ENCODE data around the gene IFNL3. TPM values are rescaled to one million over a fixed set of nuclear protein-coding genes. Genes with fewer than 3 reads are reported as not detected.
"Not testable (repeated sequence)": the region's sequence is repeated elsewhere in the genome, so short reads cannot be mapped to it uniquely, and the experiment has no call there.

The IFNL3 gene
- total RNA-seq: not detected
- total RNA-seq (2013): not detected

- H3K36me3 Mint-ChIP-seq; H3K9me3 Mint-ChIP-seq; H3K4me3 Mint-ChIP-seq; H3K36me3 ChIP-seq (ENCODE audit: control insufficient read depth, insufficient read depth, low read length); intact Hi-C loops (cut with micrococcal nuclease); ATAC-seq; H3K4me3 ChIP-seq (ENCODE audit: low read length); H3K27ac ChIP-seq (ENCODE audit: low read length); H3K9me3 ChIP-seq (ENCODE audit: control insufficient read depth, insufficient read depth, low read length); H3K4me1 Mint-ChIP-seq; DNase-seq; H3K27ac Mint-ChIP-seq: not testable (repeated sequence)
- peaks cover 14% of the 10 kb centered on the region for H3K4me1 ChIP-seq (ENCODE audit: control insufficient read depth, insufficient read depth, low read length)
- 97% methylated on average over 9 of the region's 12 CpGs for WGBS (ENCODE audit: insufficient coverage)
- H3K27me3 Mint-ChIP-seq (ENCODE audit: low read depth in 2 of 2): peaks cover 10 to 12% of the 10 kb centered on the region in 2 donors
- H3K27me3 ChIP-seq (ENCODE audit: control insufficient read depth, insufficient read depth, low read length): peaks cover 17% of the 10 kb centered on the region
Observed at GRCh38 chr19:39244410-39245100, at the start of gene IFNL3. IFNL3 (minus strand) TSS chr19:39245006; CDS start chr19:39244967, 39 bp downstream.

- H3K4me1 Mint-ChIP-seq: peaks cover 23 to 25% of the 10 kb centered on the region in 2 donors
- ATAC-seq (no peak), DNase-seq (no peak)
- no peaks in the 10 kb centered on the region for H3K36me3 ChIP-seq (ENCODE audit: control insufficient read depth, insufficient read depth, low read length)
- no peaks in the 10 kb centered on the region for H3K27me3 Mint-ChIP-seq (ENCODE audit: low read depth in 2 of 2)
- WGBS (ENCODE audit: insufficient coverage): 89% methylated on average over 4 of the region's 4 CpGs
- no peaks in the 10 kb centered on the region for H3K36me3 Mint-ChIP-seq
- H3K9me3 Mint-ChIP-seq: no peaks in the 10 kb centered on the region
- no peak overlapping the region for H3K27ac ChIP-seq (ENCODE audit: low read length)
- H3K27ac Mint-ChIP-seq: no peak overlapping the region
- no peak overlapping the region for H3K4me3 ChIP-seq (ENCODE audit: low read length)
- H3K4me1 ChIP-seq (ENCODE audit: control insufficient read depth, insufficient read depth, low read length): peaks cover 25% of the 10 kb centered on the region
- intact Hi-C loops (cut with micrococcal nuclease): no loop called here
- H3K27me3 ChIP-seq (ENCODE audit: control insufficient read depth, insufficient read depth, low read length): no peaks in the 10 kb centered on the region
- no peaks in the 10 kb centered on the region for H3K9me3 ChIP-seq (ENCODE audit: control insufficient read depth, insufficient read depth, low read length)
- no peak overlapping the region for H3K4me3 Mint-ChIP-seq
- TF ChIP-seq CTCF (IDR thresholded peaks at IDR 0.05): no peak
Observed at GRCh38 chr19:39293394-39293793, 48.6 kb upstream of the IFNL3 start.

- H3K9me3 ChIP-seq (ENCODE audit: control insufficient read depth, insufficient read depth, low read length): no peaks in the 10 kb centered on the region
- DNase-seq (no peak), ATAC-seq (no peak)
- no CpG with 5 or more reads among the region's 1 CpG for WGBS (ENCODE audit: insufficient coverage)
- H3K27me3 ChIP-seq (ENCODE audit: control insufficient read depth, insufficient read depth, low read length): no peaks in the 10 kb centered on the region
- no peaks in the 10 kb centered on the region for H3K27me3 Mint-ChIP-seq (ENCODE audit: low read depth in 2 of 2)
- no peaks in the 10 kb centered on the region for H3K4me1 ChIP-seq (ENCODE audit: control insufficient read depth, insufficient read depth, low read length)
- no peak overlapping the region for H3K4me3 Mint-ChIP-seq
- no peaks in the 10 kb centered on the region for H3K36me3 ChIP-seq (ENCODE audit: control insufficient read depth, insufficient read depth, low read length)
- H3K4me1 Mint-ChIP-seq: no peaks in the 10 kb centered on the region
- intact Hi-C loops (cut with micrococcal nuclease): no loop called here
- H3K4me3 ChIP-seq (ENCODE audit: low read length): no peak overlapping the region
- no peak overlapping the region for H3K27ac Mint-ChIP-seq
- H3K36me3 Mint-ChIP-seq: no peaks in the 10 kb centered on the region
- no peaks in the 10 kb centered on the region for H3K9me3 Mint-ChIP-seq
- no peak for TF ChIP-seq CTCF (IDR thresholded peaks at IDR 0.05)
- no peak overlapping the region for H3K27ac ChIP-seq (ENCODE audit: low read length)
Observed at GRCh38 chr19:39284032-39284431, 39.2 kb upstream of the IFNL3 start.

GRCh38 chr19:39282021-39282420, 37.2 kb upstream of the IFNL3 start:
- intact Hi-C loops (cut with micrococcal nuclease): no loop called here
- Histone ChIP-seq H3K27me3 (ENCODE audit: control insufficient read depth, insufficient read depth, low read length) (no peaks in the 10 kb centered on the region), H3K9me3 (ENCODE audit: control insufficient read depth, insufficient read depth, low read length) (no peaks in the 10 kb centered on the region), H3K36me3 (ENCODE audit: control insufficient read depth, insufficient read depth, low read length) (no peaks in the 10 kb centered on the region), H3K27ac (ENCODE audit: low read length) (no peak overlapping the region), H3K4me3 (ENCODE audit: low read length) (no peak overlapping the region), H3K4me1 (ENCODE audit: control insufficient read depth, insufficient read depth, low read length) (no peaks in the 10 kb centered on the region)
- Mint-ChIP-seq H3K27me3 (ENCODE audit: low read depth in 2 of 2) (no peaks in the 10 kb centered on the region), H3K9me3 (no peaks in the 10 kb centered on the region), H3K36me3 (no peaks in the 10 kb centered on the region), H3K27ac (no peak overlapping the region), H3K4me1 (no peaks in the 10 kb centered on the region), H3K4me3 (no peak overlapping the region)
- no peak for ATAC-seq
- no peak for TF ChIP-seq CTCF (IDR thresholded peaks at IDR 0.05)
- DNase-seq: no peak
- WGBS (ENCODE audit: insufficient coverage): no CpG with 5 or more reads among the region's 1 CpG

Data from natural killer cell (primary cell).